OCI-LY7 (cell line): Measurements from ENCODE around the gene EXOC4. TPM values are rescaled to one million over a fixed set of nuclear protein-coding genes. Genes with fewer than 3 reads are reported as not detected.
A peak's percentile ranks its signal among the peaks of the same experiment; 100 is the strongest.

ENCODE experiments used
- BruUV-seq: library from RNA; stranded (reverse); fragments of 400-500 nt; replicated peaks from 2 replicates; lab custom pipeline; 2021; lab: Mats Ljungman, UMichigan
- CTCF ChIA-PET: fragments of 300-600 bp; sonication (Branson Sonifier 250); formaldehyde crosslinking; loops from one replicate; lab custom pipeline; 2022; ENCODE audit warnings: antibody characterized with exemption; ENCODE audit not compliant: unreplicated experiment; lab: Charles Lee
- POLR2A ChIA-PET: fragments of 300-600 bp; sonication (Branson Sonifier 250); formaldehyde crosslinking; loops from one replicate; lab custom pipeline; 2022; ENCODE audit warnings: antibody characterized with exemption; lab: Charles Lee
- DNase-seq: peaks from one replicate; pipeline ENCODE4 v3.0.0-alpha.2; 2015; ENCODE audit warnings: low spot score
- H2AFZ ChIP-seq: fragments of 200-600 bp; sonication (generic), shearing (Covaris generic); 2 replicates; pipeline ENCODE4 v1.6.1; 2014; ENCODE audit warnings: mild to moderate bottlenecking, antibody characterized with exemption, low read length, moderate library complexity
- H3K27ac ChIP-seq: fragments of 200-600 bp; sonication (generic); 2 replicates; pipeline ENCODE4 v1.5.1; 2014; ENCODE audit warnings: mixed run types, low read depth, mild to moderate bottlenecking, moderate library complexity, low read length, inconsistent platforms; ENCODE audit not compliant: poor library complexity, severe bottlenecking
- H3K36me3 ChIP-seq: fragments of 200-600 bp; sonication (generic); 2 replicates; pipeline ENCODE4 v1.6.1; 2014; ENCODE audit warnings: mild to moderate bottlenecking, antibody characterized with exemption, low read length, moderate library complexity, mixed read lengths; ENCODE audit not compliant: insufficient read depth
- H3K4me1 ChIP-seq: fragments of 200-600 bp; sonication (generic); 2 replicates; pipeline ENCODE4 v1.5.1; 2014; ENCODE audit warnings: mild to moderate bottlenecking, low read length; ENCODE audit not compliant: insufficient read depth, poor library complexity, severe bottlenecking
- H3K4me2 ChIP-seq: fragments of 200-600 bp; sonication (generic); 2 replicates; pipeline ENCODE4 v1.6.1; 2014; ENCODE audit warnings: mild to moderate bottlenecking, low read length
- H3K4me3 ChIP-seq: fragments of 200-600 bp; sonication (generic); 2 replicates; pipeline ENCODE4 v1.5.1; 2014; ENCODE audit warnings: mild to moderate bottlenecking, low read depth, low read length; ENCODE audit not compliant: poor library complexity, severe bottlenecking
- H3K79me2 ChIP-seq: fragments of 200-600 bp; sonication (generic); 2 replicates; pipeline ENCODE4 v1.6.1; 2016; ENCODE audit warnings: low read depth, mild to moderate bottlenecking, low read length, moderate library complexity, mixed read lengths; ENCODE audit not compliant: insufficient read depth
- H3K9me2 ChIP-seq: fragments of 200-600 bp; sonication (generic); 2 replicates; pipeline ENCODE4 v1.6.1; 2016; ENCODE audit warnings: mild to moderate bottlenecking, low read length, mixed read lengths; ENCODE audit not compliant: insufficient read depth
- H3K9me3 ChIP-seq: fragments of 200-600 bp; sonication (generic); 2 replicates; pipeline ENCODE4 v1.6.1; 2014; ENCODE audit warnings: mild to moderate bottlenecking, mixed run types, low read length, mixed read lengths
- H4K20me1 ChIP-seq: fragments of 200-600 bp; sonication (generic); 2 replicates; pipeline ENCODE4 v1.6.1; 2014; ENCODE audit warnings: mild to moderate bottlenecking, antibody characterized with exemption, low read length, moderate library complexity, mixed read lengths; ENCODE audit not compliant: insufficient read depth
- CTCF ChIP-seq: fragments of 200-600 bp; sonication (generic); conservative IDR thresholded peaks from 2 replicates; pipeline ENCODE4 v1.5.1; 2014; ENCODE audit warnings: mild to moderate bottlenecking, antibody characterized with exemption, low read length, moderate library complexity, mixed read lengths
- EZH2phosphoT487 ChIP-seq: fragments of 200-600 bp; sonication (generic); IDR thresholded peaks from 2 replicates; pipeline ENCODE4 v1.6.1; 2018; ENCODE audit warnings: low read depth, borderline replicate concordance, mild to moderate bottlenecking, mixed run types, antibody characterized with exemption, low read length, moderate library complexity, mixed read lengths
- intact Hi-C: fragments of 100-400 bp; cut with micrococcal nuclease; formaldehyde crosslinking; loops from one replicate; pipeline ENCODE4 v1.10.0; 2022; ENCODE audit not compliant: unreplicated experiment
- total RNA-seq, 2 experiments: library from RNA; depleted of rRNA in 1 of 2; stranded (reverse); fragments of >200 nt in 1 of 2; shearing (Covaris generic) in 1 of 2; gene quantifications; 2 replicates each; pipeline ENCODE4 v1.2.3, GENCODE V29; 2014 to 2022

Gene EXOC4
- total RNA-seq, 2 experiments from 2014 or later: 75.1 to 93.2 TPM

GRCh38 chr7:133975130-133975529 lies 722.3 kb downstream of the EXOC4 start:
- no TSS peak for BruUV-seq
- H3K36me3 ChIP-seq: no peaks in the 10 kb centered on the region
- intact Hi-C loops: no loop called here
- H3K4me2 ChIP-seq: no peak overlapping the region
- no peaks in the 10 kb centered on the region for H4K20me1 ChIP-seq
- H3K9me3 ChIP-seq: no peaks in the 10 kb centered on the region
- POLR2A ChIA-PET: interaction anchor here (0.7 kb wide), 1 partner anchor 1339 kb away, joined by 3 read pairs; no protein-coding TSS in a partner anchor
- H3K4me1 ChIP-seq: peaks cover 11% of the 10 kb centered on the region
- TF ChIP-seq EZH2phosphoT487 (no peak), CTCF (no peak)
- H3K79me2 ChIP-seq: no peaks in the 10 kb centered on the region
- CTCF ChIA-PET: no interaction called here
- DNase-seq: no peak
- no peaks in the 10 kb centered on the region for H3K9me2 ChIP-seq
- H3K27ac ChIP-seq: no peak overlapping the region
- no peak overlapping the region for H3K4me3 ChIP-seq
- no peak overlapping the region for H2AFZ ChIP-seq

GRCh38 chr7:133976140-133976539 lies 723.3 kb downstream of the EXOC4 start:
- no peak for DNase-seq
- CTCF ChIA-PET: no interaction called here
- no peaks in the 10 kb centered on the region for H3K79me2 ChIP-seq
- H3K27ac ChIP-seq: no peak overlapping the region
- intact Hi-C loops: no loop called here
- H3K9me2 ChIP-seq: no peaks in the 10 kb centered on the region
- no peaks in the 10 kb centered on the region for H3K9me3 ChIP-seq
- no peaks in the 10 kb centered on the region for H3K36me3 ChIP-seq
- H3K4me2 ChIP-seq: no peak overlapping the region
- H4K20me1 ChIP-seq: no peaks in the 10 kb centered on the region
- TF ChIP-seq CTCF (no peak), EZH2phosphoT487 (no peak)
- no peak overlapping the region for H3K4me3 ChIP-seq
- POLR2A ChIA-PET: interaction anchor here (1.0 kb wide), 1 partner anchor 21 kb away, joined by 3 read pairs; no protein-coding TSS in a partner anchor
- peaks cover 11% of the 10 kb centered on the region for H3K4me1 ChIP-seq
- H2AFZ ChIP-seq: no peak overlapping the region
- BruUV-seq: no TSS peak

- ChIA-PET POLR2A (interaction anchor here (0.5 to 1.5 kb wide), 2 partner anchors 22 to 418 kb away, joined by 3 to 4 read pairs; no protein-coding TSS in a partner anchor), CTCF (no interaction called here)
- DNase-seq: peak; percentile 14
- Histone ChIP-seq H4K20me1 (no peaks in the 10 kb centered on the region), H3K4me1 (peaks cover 11% of the 10 kb centered on the region), H3K79me2 (no peaks in the 10 kb centered on the region), H3K9me3 (no peaks in the 10 kb centered on the region), H3K4me3 (no peak overlapping the region), H3K27ac (no peak overlapping the region), H3K4me2 (peak overlapping the region; percentile 28), H3K9me2 (no peaks in the 10 kb centered on the region), H3K36me3 (no peaks in the 10 kb centered on the region), H2AFZ (0 out of 2 replicates have a peak overlapping the region, but pooled peaks have one; percentile 7)
- no TSS peak for BruUV-seq
- intact Hi-C loops: no loop called here
- no peak for TF ChIP-seq CTCF
- TF ChIP-seq EZH2phosphoT487: no peak
Measured at GRCh38 chr7:133977409-133978274, 724.8 kb downstream of the EXOC4 start.
